Measurements from ENCODE around the gene RARA.
"Not testable (repeated sequence)": the region's sequence is repeated elsewhere in the genome, so short reads cannot be mapped to it uniquely, and the experiment has no call there.

RARA gene

DNA sequence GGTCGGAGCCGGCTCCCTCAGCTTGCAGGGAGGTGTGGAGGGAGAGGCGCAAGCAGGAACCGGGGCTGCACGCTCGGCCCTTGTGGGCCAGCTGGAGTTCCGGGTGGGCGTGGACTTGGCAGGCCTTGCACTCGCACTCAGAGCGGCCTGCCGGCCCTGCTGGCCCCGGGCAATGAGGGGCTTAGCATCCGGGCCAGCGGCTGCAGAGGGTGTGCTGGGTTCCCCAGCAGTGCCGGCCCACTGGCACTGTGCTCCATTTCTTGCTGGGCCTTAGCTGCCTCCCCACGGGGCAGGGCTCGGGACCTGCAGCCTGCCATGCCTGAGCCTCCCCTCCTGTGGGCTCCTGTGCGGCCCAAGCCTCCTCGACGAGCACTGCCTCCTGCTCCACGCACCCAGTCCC, 66.8 kb downstream of the RARA start:
- H3K4me3 Mint-ChIP-seq; H3K27ac Mint-ChIP-seq; H3K27me3 Mint-ChIP-seq; H3K36me3 Mint-ChIP-seq (ENCODE audit: low read depth); intact Hi-C loops (cut with micrococcal nuclease): not testable (repeated sequence)
- Mint-ChIP-seq H3K4me1 (ENCODE audit: low read depth) (peaks cover 35% of the 10 kb centered on the region), H3K9me3 (peaks cover 12% of the 10 kb centered on the region)

DNA sequence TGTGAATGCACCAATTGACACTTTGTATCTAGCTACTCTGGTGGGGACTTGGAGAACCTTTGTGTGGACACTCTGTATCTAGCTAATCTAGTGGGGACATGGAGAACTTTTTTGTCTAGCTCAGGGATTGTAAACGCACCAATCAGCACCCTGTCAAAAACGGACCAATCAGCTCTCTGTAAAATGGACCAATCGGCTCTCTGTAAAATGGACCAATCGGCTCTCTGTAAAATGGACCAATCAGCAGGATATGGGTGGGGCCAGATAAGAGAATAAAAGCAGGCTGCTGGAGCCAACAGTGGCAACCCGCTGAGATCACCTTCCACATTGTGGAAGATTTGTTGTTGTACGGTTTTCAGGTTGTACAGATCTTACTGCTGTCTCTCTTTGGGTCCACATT, 67.6 kb downstream of the RARA start:
- H3K4me3 Mint-ChIP-seq; intact Hi-C loops (cut with micrococcal nuclease); H3K27ac Mint-ChIP-seq; H3K36me3 Mint-ChIP-seq (ENCODE audit: low read depth); H3K27me3 Mint-ChIP-seq: not testable (repeated sequence)
- peaks cover 31% of the 10 kb centered on the region for H3K4me1 Mint-ChIP-seq (ENCODE audit: low read depth)
- peaks cover 12% of the 10 kb centered on the region for H3K9me3 Mint-ChIP-seq

DNA sequence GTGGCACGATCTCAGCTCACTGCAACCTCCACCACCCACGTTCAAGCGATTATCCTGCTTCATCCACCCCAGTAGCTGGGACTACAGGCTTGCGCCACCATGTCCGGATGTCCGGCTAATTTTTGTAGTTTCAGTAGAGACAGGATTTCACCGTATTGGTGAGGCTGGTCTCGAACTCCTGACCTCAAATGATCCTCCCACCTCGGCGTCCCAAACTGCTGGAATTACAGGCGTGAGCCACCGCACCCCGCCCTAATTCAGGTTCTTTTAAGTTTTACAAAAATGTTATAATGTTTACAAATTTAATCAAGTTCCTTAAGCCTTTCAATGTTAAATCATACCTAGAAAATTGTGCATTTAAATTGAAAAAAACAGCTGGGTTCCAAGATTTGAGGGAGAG, 68.9 kb downstream of the RARA start:
- H3K27ac Mint-ChIP-seq, result no peak overlapping the region
- H3K4me3 Mint-ChIP-seq, result no peak overlapping the region
- H3K4me1 Mint-ChIP-seq (ENCODE audit: low read depth), result peaks cover 18% of the 10 kb centered on the region
- no peaks in the 10 kb centered on the region for H3K36me3 Mint-ChIP-seq (ENCODE audit: low read depth)
- intact Hi-C loops (cut with micrococcal nuclease), result no loop called here
- H3K27me3 Mint-ChIP-seq, result peaks cover 9% of the 10 kb centered on the region
- H3K9me3 Mint-ChIP-seq, result peaks cover 3% of the 10 kb centered on the region

DNA sequence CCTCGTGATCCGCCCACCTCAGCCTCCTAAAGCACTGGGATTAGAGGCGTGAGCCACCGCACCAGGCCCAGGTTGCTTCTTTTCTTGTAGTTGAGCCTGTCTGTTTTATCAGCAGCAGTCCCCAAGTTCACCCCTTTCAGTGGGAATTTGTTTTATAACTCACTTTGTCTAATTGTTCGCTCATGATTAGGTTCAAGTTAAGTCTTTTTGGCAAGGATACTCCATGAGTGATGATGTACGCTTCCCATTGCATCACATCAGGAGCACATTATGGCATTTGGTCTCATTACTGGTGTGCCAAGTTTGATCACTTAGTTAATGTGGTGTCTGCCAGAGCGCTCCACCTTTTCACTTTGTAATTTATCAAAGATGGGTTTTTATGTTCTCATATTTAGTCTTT, 70.0 kb downstream of the RARA start:
- Mint-ChIP-seq H3K9me3 (no peaks in the 10 kb centered on the region), H3K4me3 (no peak overlapping the region), H3K27me3 (peaks cover 9% of the 10 kb centered on the region), H3K36me3 (ENCODE audit: low read depth) (no peaks in the 10 kb centered on the region), H3K27ac (no peak overlapping the region), H3K4me1 (ENCODE audit: low read depth) (peaks cover 7% of the 10 kb centered on the region)
- intact Hi-C loops (cut with micrococcal nuclease), result no loop called here

DNA sequence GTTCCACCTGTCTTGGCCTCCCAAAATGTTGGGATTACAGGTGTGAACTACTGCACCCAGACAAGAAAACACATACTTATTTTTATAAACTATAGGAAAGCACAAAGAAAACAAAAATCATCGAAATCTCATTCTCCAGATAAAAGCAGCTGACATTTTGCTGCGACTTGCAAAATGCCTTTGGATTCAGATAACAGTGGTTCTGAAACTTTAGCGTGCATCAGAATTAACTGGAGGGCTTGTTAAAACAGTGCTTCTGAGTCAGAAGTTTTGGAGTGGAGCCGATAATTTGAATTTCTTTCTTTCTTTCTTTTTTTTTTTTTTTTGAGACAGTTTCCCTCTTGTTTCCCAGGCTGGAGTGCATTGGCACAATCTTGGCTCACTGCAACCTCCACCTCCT, 73.3 kb downstream of the RARA start:
- Mint-ChIP-seq H3K36me3 (ENCODE audit: low read depth) (no peaks in the 10 kb centered on the region), H3K4me1 (ENCODE audit: low read depth) (no peaks in the 10 kb centered on the region), H3K4me3 (no peak overlapping the region), H3K27me3 (peaks cover 1% of the 10 kb centered on the region), H3K27ac (no peak overlapping the region), H3K9me3 (no peaks in the 10 kb centered on the region)
- intact Hi-C loops (cut with micrococcal nuclease), result no loop called here

DNA sequence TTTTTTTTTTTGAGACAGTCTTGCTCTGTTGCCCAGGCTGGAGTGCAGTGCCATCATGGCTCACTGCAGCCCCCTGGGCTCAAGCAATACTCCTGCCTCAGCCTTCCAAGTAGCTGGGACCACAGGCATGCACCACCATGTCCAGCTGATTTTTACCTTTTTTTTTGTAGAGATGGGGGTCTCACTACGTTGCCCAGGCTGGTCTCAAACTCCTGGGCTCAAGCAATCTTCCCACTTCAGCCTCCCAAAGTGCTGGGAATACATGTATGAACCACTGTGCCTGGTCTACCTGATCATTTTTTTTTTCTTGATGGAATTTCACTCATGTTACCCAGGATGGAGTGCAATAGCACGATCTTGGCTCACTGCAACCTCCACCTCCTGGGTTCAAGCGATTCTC, 77.6 kb downstream of the RARA start:
- H3K4me3 Mint-ChIP-seq; H3K27me3 Mint-ChIP-seq; H3K27ac Mint-ChIP-seq; intact Hi-C loops (cut with micrococcal nuclease); H3K4me1 Mint-ChIP-seq (ENCODE audit: low read depth); H3K9me3 Mint-ChIP-seq; H3K36me3 Mint-ChIP-seq (ENCODE audit: low read depth): not testable (repeated sequence)

DNA sequence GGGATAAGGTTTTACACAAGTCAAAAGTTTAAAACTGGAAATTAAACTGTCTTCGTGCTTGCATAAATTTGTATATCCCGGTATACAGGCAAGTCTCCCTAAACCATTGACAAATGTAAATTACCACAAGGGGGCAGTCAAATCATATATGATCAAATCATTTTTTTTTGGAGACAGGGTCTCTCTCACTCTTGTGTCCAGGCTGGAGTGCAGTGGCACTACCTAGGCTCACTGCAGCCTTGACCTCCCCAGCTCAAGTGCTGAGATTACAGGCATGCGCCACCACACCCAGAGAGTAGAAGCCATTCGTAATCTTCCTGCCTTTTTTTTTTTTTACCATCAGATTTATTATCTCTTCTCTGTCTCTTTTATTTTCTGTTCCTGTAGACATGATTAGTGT, 90.2 kb downstream of the RARA start:
- Mint-ChIP-seq H3K27me3 (no peaks in the 10 kb centered on the region), H3K36me3 (ENCODE audit: low read depth) (no peaks in the 10 kb centered on the region), H3K9me3 (no peaks in the 10 kb centered on the region), H3K27ac (no peak overlapping the region), H3K4me1 (ENCODE audit: low read depth) (no peaks in the 10 kb centered on the region), H3K4me3 (no peak overlapping the region)
- intact Hi-C loops (cut with micrococcal nuclease), result loop anchor here (1.0 to 5.0 kb wide), 3 partner anchors 43 to 134 kb away; partner anchors contain the start of gene IGFBP4

DNA sequence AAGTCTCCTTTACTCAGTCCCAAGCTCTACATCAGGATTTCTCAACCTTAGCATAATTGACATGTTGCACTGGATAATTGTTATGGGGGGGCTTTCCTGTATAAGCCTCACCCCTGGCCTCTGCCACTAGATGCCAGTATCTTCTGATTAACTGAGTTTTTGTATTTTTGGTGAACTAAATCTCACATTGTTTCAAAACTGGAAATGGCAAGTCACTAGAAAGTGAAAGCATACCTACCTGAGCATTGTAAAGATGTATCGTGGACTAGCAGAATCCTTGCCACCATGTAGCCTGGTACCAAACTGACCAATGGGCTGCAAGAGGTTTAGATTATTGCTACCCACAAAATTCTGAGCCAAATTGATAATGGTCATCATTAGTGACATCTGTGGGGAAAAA, 93.7 kb downstream of the RARA start:
- H3K9me3 Mint-ChIP-seq, result no peaks in the 10 kb centered on the region
- H3K4me1 Mint-ChIP-seq (ENCODE audit: low read depth), result no peaks in the 10 kb centered on the region
- no peak overlapping the region for H3K4me3 Mint-ChIP-seq
- no peaks in the 10 kb centered on the region for H3K27me3 Mint-ChIP-seq
- H3K36me3 Mint-ChIP-seq (ENCODE audit: low read depth), result no peaks in the 10 kb centered on the region
- intact Hi-C loops (cut with micrococcal nuclease), result no loop called here
- H3K27ac Mint-ChIP-seq, result no peak overlapping the region

DNA sequence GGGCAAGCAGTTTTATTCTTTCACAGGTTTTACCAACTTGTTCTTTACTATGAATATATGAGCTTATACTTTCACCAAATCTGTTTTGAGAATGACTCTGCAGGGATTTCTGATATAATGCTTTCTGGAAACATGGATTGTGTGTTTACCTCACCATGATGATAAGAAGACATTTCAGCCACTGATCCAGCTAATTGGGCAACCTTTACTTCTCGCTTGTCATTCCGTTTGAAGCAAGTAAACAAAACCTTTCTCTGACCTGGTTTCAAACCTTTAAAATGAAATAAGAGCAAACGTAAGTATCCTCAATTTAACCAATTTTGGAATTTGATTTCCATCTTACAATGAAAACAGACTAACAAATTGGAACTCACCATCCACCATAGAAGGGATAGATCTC, 95.0 kb downstream of the RARA start:
- Mint-ChIP-seq H3K9me3 (no peaks in the 10 kb centered on the region), H3K27me3 (no peaks in the 10 kb centered on the region), H3K4me1 (ENCODE audit: low read depth) (no peaks in the 10 kb centered on the region), H3K36me3 (ENCODE audit: low read depth) (no peaks in the 10 kb centered on the region), H3K27ac (no peak overlapping the region), H3K4me3 (no peak overlapping the region)
- intact Hi-C loops (cut with micrococcal nuclease), result no loop called here

All from dendritic cell treated with granulocyte-macrophage colony-stimulating factor and Interleukin-4, amounts not matched to agents 40 ng/mL and 50 ng/mL, for 4 days (primary cell).